ENCODE data around the gene KMT2E.

Gene KMT2E

DNA sequence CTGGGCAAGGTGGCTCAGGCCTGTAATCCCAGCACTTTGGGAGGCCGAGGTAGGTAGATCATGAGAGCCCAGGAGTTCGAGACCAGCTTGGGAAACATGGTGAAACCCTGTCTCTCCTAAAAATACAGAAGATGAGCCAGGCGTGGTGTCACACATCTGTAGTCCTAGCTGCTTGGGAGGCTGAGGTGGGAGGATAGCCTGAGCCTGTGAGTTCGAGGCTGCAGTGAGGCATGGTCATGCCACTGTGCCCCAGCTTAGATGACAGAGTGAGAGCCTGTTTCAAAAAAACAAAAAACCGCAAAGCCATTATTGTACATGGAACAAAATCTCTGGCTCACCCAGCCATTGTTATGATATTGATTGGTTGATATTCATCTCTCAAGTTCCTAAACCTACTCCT is 53.7 kb downstream of the KMT2E start:
- Histone ChIP-seq H4K8ac (ENCODE audit: low read depth, low read length) (no peak overlapping the region), H3K9ac (ENCODE audit: low read length) (no peak overlapping the region), H2BK12ac (ENCODE audit: low read length) (no peak overlapping the region), H4K12ac (ENCODE audit: low read depth, low read length) (no peak overlapping the region), H3K79me2 (ENCODE audit: control insufficient read depth, insufficient read depth, low read length, poor library complexity) (no peaks in the 10 kb centered on the region), H3K27ac (ENCODE audit: low read depth, low read length) (no peak overlapping the region), H3K36me3 (ENCODE audit: control insufficient read depth in 1 of 2, insufficient read depth in 2 of 2, low read length in 2 of 2) (peaks cover 13 to 17% of the 10 kb centered on the region in 2 experiments), H3K4me3 (ENCODE audit: low read depth, low read length) (no peak overlapping the region), H3K4ac (ENCODE audit: low read depth, low read length) (no peak overlapping the region), H3K79me1 (ENCODE audit: low read length) (no peaks in the 10 kb centered on the region), H2AFZ (ENCODE audit: insufficient read depth, low read length, poor library complexity) (no peak overlapping the region), H3K4me1 (ENCODE audit: control insufficient read depth in 1 of 2, insufficient read depth in 2 of 2, low read length in 2 of 2) (no peaks in the 10 kb centered on the region), H3K14ac (ENCODE audit: low read length) (no peak overlapping the region), H3K4me2 (ENCODE audit: low read length) (no peak overlapping the region), H4K91ac (ENCODE audit: low read depth, low read length) (no peak overlapping the region), H2AK5ac (ENCODE audit: low read length) (no peak overlapping the region), H3K18ac (ENCODE audit: low read length) (no peak overlapping the region), H3K23ac (ENCODE audit: low read length) (no peak overlapping the region), H3K27me3 (ENCODE audit: insufficient read depth, low read length) (no peaks in the 10 kb centered on the region), H3K9me3 (ENCODE audit: insufficient read depth, low read depth, low read length) (no peaks in the 10 kb centered on the region), H2BK120ac (ENCODE audit: insufficient read depth, low read length, poor library complexity) (no peak overlapping the region), H2BK5ac (ENCODE audit: low read depth, low read length, poor library complexity) (no peak overlapping the region)
- WGBS (ENCODE audit: extremely low coverage, insufficient coverage, insufficient read length): no CpG with 5 or more reads among the region's 5 CpGs
- DNase-seq: no peak

DNA sequence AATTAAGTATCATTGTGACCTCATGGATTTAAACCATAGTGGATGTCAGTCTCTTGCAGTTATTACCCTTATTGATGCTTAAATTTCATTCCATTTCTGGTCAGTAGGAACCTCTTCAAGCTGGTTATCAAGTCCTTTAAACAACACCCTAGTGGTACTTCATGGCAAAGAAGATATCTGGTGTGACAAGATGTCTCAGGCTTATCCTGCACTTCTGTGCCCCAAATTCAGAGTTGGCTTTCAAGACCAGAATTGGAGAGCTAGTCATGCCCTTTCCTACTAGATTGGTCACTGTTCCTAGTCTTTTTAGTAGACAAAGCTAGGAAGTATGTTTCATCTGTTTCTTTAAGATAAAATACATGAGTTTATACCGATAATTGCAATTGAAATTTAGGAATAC is 54.9 kb downstream of the KMT2E start:
- WGBS (ENCODE audit: extremely low coverage, insufficient coverage, insufficient read length): no CpG with 5 or more reads among the region's 1 CpG
- Histone ChIP-seq H3K18ac (ENCODE audit: low read length) (no peak overlapping the region), H3K79me2 (ENCODE audit: control insufficient read depth, insufficient read depth, low read length, poor library complexity) (no peaks in the 10 kb centered on the region), H3K9me3 (ENCODE audit: insufficient read depth, low read depth, low read length) (no peaks in the 10 kb centered on the region), H3K27ac (ENCODE audit: low read depth, low read length) (no peak overlapping the region), H2AK5ac (ENCODE audit: low read length) (no peak overlapping the region), H3K14ac (ENCODE audit: low read length) (no peak overlapping the region), H2BK12ac (ENCODE audit: low read length) (no peak overlapping the region), H4K12ac (ENCODE audit: low read depth, low read length) (no peak overlapping the region), H3K36me3 (ENCODE audit: control insufficient read depth in 1 of 2, insufficient read depth in 2 of 2, low read length in 2 of 2) (peaks cover 17 to 20% of the 10 kb centered on the region in 2 experiments), H2BK5ac (ENCODE audit: low read depth, low read length, poor library complexity) (no peak overlapping the region), H3K79me1 (ENCODE audit: low read length) (no peaks in the 10 kb centered on the region), H3K23ac (ENCODE audit: low read length) (no peak overlapping the region), H2AFZ (ENCODE audit: insufficient read depth, low read length, poor library complexity) (no peak overlapping the region), H3K4me3 (ENCODE audit: low read depth, low read length) (no peak overlapping the region), H3K4ac (ENCODE audit: low read depth, low read length) (no peak overlapping the region), H2BK120ac (ENCODE audit: insufficient read depth, low read length, poor library complexity) (no peak overlapping the region), H3K9ac (ENCODE audit: low read length) (no peak overlapping the region), H3K4me2 (ENCODE audit: low read length) (no peak overlapping the region), H3K27me3 (ENCODE audit: insufficient read depth, low read length) (no peaks in the 10 kb centered on the region), H4K91ac (ENCODE audit: low read depth, low read length) (no peak overlapping the region), H4K8ac (ENCODE audit: low read depth, low read length) (no peak overlapping the region), H3K4me1 (ENCODE audit: control insufficient read depth in 1 of 2, insufficient read depth in 2 of 2, low read length in 2 of 2) (no peaks in the 10 kb centered on the region)
- no peak for DNase-seq

DNA sequence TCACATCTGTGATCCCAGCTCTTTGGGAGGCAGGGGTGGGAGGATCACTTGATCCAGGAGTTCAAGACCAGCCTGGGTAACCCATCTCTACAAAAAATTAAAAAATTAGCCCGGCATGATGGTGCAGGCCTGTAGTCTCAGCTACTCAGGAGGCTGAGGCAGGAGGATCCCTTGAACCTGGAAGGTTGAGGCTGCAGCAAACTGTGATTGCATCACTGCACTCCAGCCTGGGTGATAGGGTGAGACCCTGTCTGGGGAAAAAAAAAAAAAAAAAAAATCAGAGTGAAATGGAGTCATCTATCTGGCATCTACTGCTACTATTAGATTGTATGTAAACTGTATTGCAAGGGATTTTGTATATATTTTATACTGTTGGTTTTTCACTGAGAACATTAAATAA is 59.1 kb downstream of the KMT2E start:
- Histone ChIP-seq H3K23ac (ENCODE audit: low read length) (no peak overlapping the region), H4K12ac (ENCODE audit: low read depth, low read length) (no peak overlapping the region), H3K9ac (ENCODE audit: low read length) (no peak overlapping the region), H3K4me1 (ENCODE audit: control insufficient read depth in 1 of 2, insufficient read depth in 2 of 2, low read length in 2 of 2) (no peaks in the 10 kb centered on the region), H4K8ac (ENCODE audit: low read depth, low read length) (no peak overlapping the region), H3K4ac (ENCODE audit: low read depth, low read length) (no peak overlapping the region), H3K4me3 (ENCODE audit: low read depth, low read length) (no peak overlapping the region), H2AK5ac (ENCODE audit: low read length) (no peak overlapping the region), H3K79me2 (ENCODE audit: control insufficient read depth, insufficient read depth, low read length, poor library complexity) (no peaks in the 10 kb centered on the region), H3K9me3 (ENCODE audit: insufficient read depth, low read depth, low read length) (no peaks in the 10 kb centered on the region), H3K79me1 (ENCODE audit: low read length) (no peaks in the 10 kb centered on the region), H2BK5ac (ENCODE audit: low read depth, low read length, poor library complexity) (no peak overlapping the region), H2BK120ac (ENCODE audit: insufficient read depth, low read length, poor library complexity) (no peak overlapping the region), H3K36me3 (ENCODE audit: control insufficient read depth in 1 of 2, insufficient read depth in 2 of 2, low read length in 2 of 2) (peaks cover 19% of the 10 kb centered on the region in 2 experiments), H3K27ac (ENCODE audit: low read depth, low read length) (no peak overlapping the region), H3K14ac (ENCODE audit: low read length) (no peak overlapping the region), H3K18ac (ENCODE audit: low read length) (no peak overlapping the region), H3K4me2 (ENCODE audit: low read length) (no peak overlapping the region), H3K27me3 (ENCODE audit: insufficient read depth, low read length) (no peaks in the 10 kb centered on the region), H4K91ac (ENCODE audit: low read depth, low read length) (no peak overlapping the region), H2AFZ (ENCODE audit: insufficient read depth, low read length, poor library complexity) (no peak overlapping the region), H2BK12ac (ENCODE audit: low read length) (no peak overlapping the region)
- no CpG with 5 or more reads among the region's 1 CpG for WGBS (ENCODE audit: extremely low coverage, insufficient coverage, insufficient read length)
- no peak for DNase-seq

DNA sequence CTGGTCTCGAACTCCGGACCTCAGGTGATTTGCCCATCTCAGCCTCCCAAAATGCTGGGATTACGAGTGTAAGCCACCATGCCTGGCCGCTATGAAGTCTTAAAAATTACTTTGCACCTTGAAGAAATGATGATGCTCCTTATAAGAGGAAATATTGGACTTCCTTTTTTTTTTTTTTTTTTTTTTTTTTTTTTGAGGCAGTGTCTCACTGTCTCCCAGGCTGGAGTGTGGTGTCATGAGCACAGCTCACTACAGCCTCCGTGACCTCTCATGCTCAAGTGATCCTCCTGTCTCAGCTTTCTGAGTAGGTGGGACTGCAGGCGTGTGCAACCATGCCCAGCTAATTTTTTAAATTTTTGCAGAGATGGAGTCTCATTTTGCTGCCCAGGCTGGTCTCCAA is 65.3 kb downstream of the KMT2E start:
- Histone ChIP-seq H3K23ac (ENCODE audit: low read length) (no peak overlapping the region), H3K79me1 (ENCODE audit: low read length) (no peaks in the 10 kb centered on the region), H4K12ac (ENCODE audit: low read depth, low read length) (no peak overlapping the region), H4K91ac (ENCODE audit: low read depth, low read length) (no peak overlapping the region), H3K27ac (ENCODE audit: low read depth, low read length) (no peak overlapping the region), H3K4me3 (ENCODE audit: low read depth, low read length) (no peak overlapping the region), H3K9ac (ENCODE audit: low read length) (no peak overlapping the region), H4K8ac (ENCODE audit: low read depth, low read length) (no peak overlapping the region), H3K4me1 (ENCODE audit: control insufficient read depth in 1 of 2, insufficient read depth in 2 of 2, low read length in 2 of 2) (no peaks in the 10 kb centered on the region), H3K14ac (ENCODE audit: low read length) (no peak overlapping the region), H3K27me3 (ENCODE audit: insufficient read depth, low read length) (no peaks in the 10 kb centered on the region), H2BK120ac (ENCODE audit: insufficient read depth, low read length, poor library complexity) (no peak overlapping the region), H2BK5ac (ENCODE audit: low read depth, low read length, poor library complexity) (no peak overlapping the region), H3K4me2 (ENCODE audit: low read length) (no peak overlapping the region), H3K4ac (ENCODE audit: low read depth, low read length) (no peak overlapping the region), H3K18ac (ENCODE audit: low read length) (no peak overlapping the region), H3K9me3 (ENCODE audit: insufficient read depth, low read depth, low read length) (no peaks in the 10 kb centered on the region), H2AK5ac (ENCODE audit: low read length) (no peak overlapping the region), H3K79me2 (ENCODE audit: control insufficient read depth, insufficient read depth, low read length, poor library complexity) (no peaks in the 10 kb centered on the region), H2AFZ (ENCODE audit: insufficient read depth, low read length, poor library complexity) (no peak overlapping the region), H2BK12ac (ENCODE audit: low read length) (no peak overlapping the region), H3K36me3 (ENCODE audit: control insufficient read depth in 1 of 2, insufficient read depth in 2 of 2, low read length in 2 of 2) (peaks cover 26 to 28% of the 10 kb centered on the region in 2 experiments)
- WGBS (ENCODE audit: extremely low coverage, insufficient coverage, insufficient read length): no CpG with 5 or more reads among the region's 6 CpGs
- no peak for DNase-seq

Measured in trophoblast cell (in vitro differentiated cells and primary cell).